Heart left ventricle (tissue), 16 donors: ENCODE data around the gene TTLL12. TPM values are rescaled to one million over a fixed set of nuclear protein-coding genes. Genes with fewer than 3 reads are reported as not detected.
A peak's percentile ranks its signal among the peaks of the same experiment; 100 is the strongest.

ENCODE experiments used
- ATAC-seq, 4 donors: fragments of 200-7000 bp; cut with Tn5 transposase; one replicate each; pipeline ENCODE4 v1.9.1; 2020 to 2022; ENCODE audit warnings: moderate library complexity in 4 of 4, mild to moderate bottlenecking in 3 of 4, moderate number of reproducible peaks in 1 of 4
- DNase-seq, 5 donors: peaks; one replicate each; pipeline ENCODE4 v3.0.0-alpha.2; 2020
- H3K27ac ChIP-seq, 12 donors: fragments of 200-600 bp; sonication (generic) in 4 of 12; one replicate each; pipeline versions ENCODE4 v1.5.0 to v1.8.0; 2016 to 2022; ENCODE audit warnings: mild to moderate bottlenecking in 2 of 12
- H3K27me3 ChIP-seq, 9 donors: fragments of 200-600 bp; sonication (generic) in 2 of 9; one replicate each; pipeline versions ENCODE4 v1.5.1 to v1.8.0; 2016 to 2022; ENCODE audit warnings: mild to moderate bottlenecking in 3 of 9
- H3K36me3 ChIP-seq, 9 donors: fragments of 200-600 bp; sonication (generic) in 2 of 9; one replicate each; pipeline versions ENCODE4 v1.5.0 to v1.8.0; 2018 to 2022; ENCODE audit warnings: mild to moderate bottlenecking in 2 of 9
- H3K4me1 ChIP-seq, 12 donors: fragments of 200-600 bp; sonication (generic) in 4 of 12; one replicate each; pipeline versions ENCODE4 v1.5.0 to v1.8.0; 2016 to 2022; ENCODE audit warnings: mild to moderate bottlenecking in 3 of 12
- H3K4me3 ChIP-seq, 12 donors: fragments of 200-600 bp; sonication (generic) in 4 of 12; one replicate each; pipeline versions ENCODE4 v1.5.0 to v1.8.0; 2017 to 2022; ENCODE audit warnings: mild to moderate bottlenecking in 9 of 12, moderate library complexity in 4 of 12
- H3K9me3 ChIP-seq, 12 donors: fragments of 200-600 bp; sonication (generic) in 4 of 12; one replicate each; pipeline versions ENCODE4 v1.5.0 to v1.8.0; 2016 to 2022; ENCODE audit warnings: mild to moderate bottlenecking in 1 of 12
- POLR2A ChIP-seq, 2 donors: fragments of 450-650 bp; IDR thresholded peaks; one replicate each; pipeline ENCODE4 v1.6.1; 2017; ENCODE audit warnings: antibody characterized with exemption in 2 of 2, mild to moderate bottlenecking in 2 of 2, moderate library complexity in 2 of 2
- WGBS, 4 donors: extraction: QIAGEN DNeasy Blood & Tissue Kit in 2 of 4; methylation state at CpG; one replicate each; pipeline versions ENCODE4 v1.1.5 to v1.1.7; 2013 to 2018; 5-methylcytosine and 5-hydroxymethylcytosine counted together
- intact Hi-C, 10 donors: fragments of 100-400 bp; cut with DNase I; formaldehyde crosslinking; loops; one replicate each; pipeline versions ENCODE4 v1.11.1 to v1.14.2; 2022
- polyA plus RNA-seq, 2 donors: library from polyadenylated mRNA; stranded (reverse); fragments of 200-250 nt; gene quantifications; one replicate each; pipeline ENCODE4 v1.2.3, GENCODE V29; 2013
- total RNA-seq, 9 donors: library from RNA; depleted of rRNA in 2 of 9; stranded (reverse); fragments of >200 nt in 2 of 9; fragmentation: NEBNext Ultra II Directional in 3 of 9; extraction: Animal tissue kit (Norgen Biotek cat#: 25700) in 3 of 9; gene quantifications; one replicate each; pipeline versions ENCODE4 v1.1.0 to v1.2.4, GENCODE V29; 2016 to 2023
- TF ChIP-seq, protein P1 (sequence below), 12 donors: fragments of 200-600 bp; sonication (generic) in 4 of 12; IDR thresholded peaks; one replicate each; pipeline versions ENCODE4 v1.5.0 to v1.8.0; 2018 to 2022; ENCODE audit warnings: antibody characterized with exemption in 12 of 12, mild to moderate bottlenecking in 5 of 12
- donor health status: ischemic (EF 13 %, LVEDD 7.1; RV severe dilation, severe dysfunction).
- donor health status: healthy with polysubstance abuse.
- donor health status: DM: no; HTN: yes; CAD: no.
- donor health status: DM: no; HTN: no; CAD: no.
- donor health status: ischemic (EF 25% LVEDD 6.9; RV normal size, moderate dysfunction).
- donor health status: ischemic (EF 25% LVEDD 5.7; RV mildly dilated, moderate dysfunction).
- donor health status: healthy.
- donor health status: DM: yes; HTN: yes; CAD: no.
- donor health status: ischemic (EF 35%, LVEDD 5.7; RV mildly dilated, moderate dysfunction).
- donor health status: nonischemic (EF 11% LVEDD 7.7; RV severe dilation, severe dysfunction).
- donor health status: DM: yes; HTN: yes; CAD: no.
- donor health status: PGD.
- donor health status: ischemic (EF 29% LVEDD 5.4; RV normal size, mild dysfunction).
- donor health status: nonischemic (EF 23%, LVEDD 6.1; RV moderate dilation, normal function).

Gene TTLL12
- total and polyA plus RNA-seq, 11 donors, result 8.0 to 29.0 (median 11.9) TPM

- H3K4me3 ChIP-seq, result no peak overlapping the region
- peaks cover 0 to 10% (median 0%) of the 10 kb centered on the region in 9 donors for H3K27me3 ChIP-seq
- no peak for TF ChIP-seq POLR2A (IDR thresholded peaks at IDR 0.05)
- TF ChIP-seq, protein P1, sequence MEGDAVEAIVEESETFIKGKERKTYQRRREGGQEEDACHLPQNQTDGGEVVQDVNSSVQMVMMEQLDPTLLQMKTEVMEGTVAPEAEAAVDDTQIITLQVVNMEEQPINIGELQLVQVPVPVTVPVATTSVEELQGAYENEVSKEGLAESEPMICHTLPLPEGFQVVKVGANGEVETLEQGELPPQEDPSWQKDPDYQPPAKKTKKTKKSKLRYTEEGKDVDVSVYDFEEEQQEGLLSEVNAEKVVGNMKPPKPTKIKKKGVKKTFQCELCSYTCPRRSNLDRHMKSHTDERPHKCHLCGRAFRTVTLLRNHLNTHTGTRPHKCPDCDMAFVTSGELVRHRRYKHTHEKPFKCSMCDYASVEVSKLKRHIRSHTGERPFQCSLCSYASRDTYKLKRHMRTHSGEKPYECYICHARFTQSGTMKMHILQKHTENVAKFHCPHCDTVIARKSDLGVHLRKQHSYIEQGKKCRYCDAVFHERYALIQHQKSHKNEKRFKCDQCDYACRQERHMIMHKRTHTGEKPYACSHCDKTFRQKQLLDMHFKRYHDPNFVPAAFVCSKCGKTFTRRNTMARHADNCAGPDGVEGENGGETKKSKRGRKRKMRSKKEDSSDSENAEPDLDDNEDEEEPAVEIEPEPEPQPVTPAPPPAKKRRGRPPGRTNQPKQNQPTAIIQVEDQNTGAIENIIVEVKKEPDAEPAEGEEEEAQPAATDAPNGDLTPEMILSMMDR (IDR thresholded peaks at IDR 0.05), result no peak
- H3K36me3 ChIP-seq, result no peaks in the 10 kb centered on the region
- 61 to 71% (median 65%) methylated on average over 5 to 6 of the region's 6 CpGs for WGBS, 4 donors
- DNase-seq, result no peak
- no peak overlapping the region for H3K27ac ChIP-seq
- H3K9me3 ChIP-seq, result no peaks in the 10 kb centered on the region
- H3K4me1 ChIP-seq, result peaks cover 0 to 37% (median 9%) of the 10 kb centered on the region in 12 donors
- intact Hi-C loops, result loop anchor here in 7 of 10 donors (5.0 to 10.0 kb wide), 6 partner anchors 39 to 591 kb away; partner anchors contain the start of gene SCUBE1 (in 2 of the 7)
- ATAC-seq, result no peak
Observed at GRCh38 chr22:43233529-43233928, 46.6 kb upstream of the TTLL12 start.

GRCh38 chr22:43232445-43232844 lies 45.5 kb upstream of the TTLL12 start:
- peaks cover 0 to 26% (median 6%) of the 10 kb centered on the region in 12 donors for H3K4me1 ChIP-seq
- H3K27ac ChIP-seq, result no peak overlapping the region
- H3K9me3 ChIP-seq, result no peaks in the 10 kb centered on the region
- WGBS, 4 donors, result 87 to 97% (median 92%) methylated on average over 8 of the region's 8 CpGs
- ATAC-seq (no peak), DNase-seq (no peak)
- TF ChIP-seq, protein P1 (IDR thresholded peaks at IDR 0.05), result no peak
- no peak for TF ChIP-seq POLR2A (IDR thresholded peaks at IDR 0.05)
- peaks cover 0 to 10% (median 0%) of the 10 kb centered on the region in 9 donors for H3K27me3 ChIP-seq
- H3K36me3 ChIP-seq, result no peaks in the 10 kb centered on the region
- intact Hi-C loops, result loop anchor here in 7 of 10 donors (5.0 to 10.0 kb wide), 6 partner anchors 40 to 592 kb away; partner anchors contain the start of gene SCUBE1 (in 2 of the 7)
- H3K4me3 ChIP-seq, result no peak overlapping the region

DNA sequence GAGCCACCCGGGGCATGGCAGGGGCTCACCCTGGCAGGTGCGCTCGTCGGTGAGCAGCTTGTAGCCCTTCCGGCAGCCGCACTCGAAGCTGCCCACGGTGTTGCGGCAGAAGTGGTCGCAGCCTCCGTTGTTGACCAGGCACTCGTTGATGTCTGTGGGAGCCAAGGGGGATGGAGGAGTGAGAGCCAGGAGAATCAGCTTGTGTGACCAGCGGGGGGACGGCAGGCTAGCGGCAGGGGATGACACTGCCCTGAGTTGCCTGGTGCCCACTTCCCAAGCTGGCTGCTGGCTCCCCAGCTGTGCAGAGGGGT lies 44.7 kb upstream of the TTLL12 start:
- no peak overlapping the region for H3K27ac ChIP-seq
- no peaks in the 10 kb centered on the region for H3K36me3 ChIP-seq
- no peak for ATAC-seq
- H3K9me3 ChIP-seq, result no peaks in the 10 kb centered on the region
- no peak overlapping the region for H3K4me3 ChIP-seq
- no peak for DNase-seq
- H3K4me1 ChIP-seq, result peaks cover 0 to 19% (median 2%) of the 10 kb centered on the region in 12 donors
- WGBS, 4 donors, result 64 to 76% (median 72%) methylated on average over 12 to 15 of the region's 15 CpGs
- H3K27me3 ChIP-seq, result peaks cover 0 to 10% (median 0%) of the 10 kb centered on the region in 9 donors
- TF ChIP-seq, protein P1 (IDR thresholded peaks at IDR 0.05), result no peak
- no peak for TF ChIP-seq POLR2A (IDR thresholded peaks at IDR 0.05)
- intact Hi-C loops, result loop anchor here (1.0 to 10.0 kb wide), 11 partner anchors 41 to 593 kb away; partner anchors contain the start of gene SCUBE1 (in 2 of the 10)

DNA sequence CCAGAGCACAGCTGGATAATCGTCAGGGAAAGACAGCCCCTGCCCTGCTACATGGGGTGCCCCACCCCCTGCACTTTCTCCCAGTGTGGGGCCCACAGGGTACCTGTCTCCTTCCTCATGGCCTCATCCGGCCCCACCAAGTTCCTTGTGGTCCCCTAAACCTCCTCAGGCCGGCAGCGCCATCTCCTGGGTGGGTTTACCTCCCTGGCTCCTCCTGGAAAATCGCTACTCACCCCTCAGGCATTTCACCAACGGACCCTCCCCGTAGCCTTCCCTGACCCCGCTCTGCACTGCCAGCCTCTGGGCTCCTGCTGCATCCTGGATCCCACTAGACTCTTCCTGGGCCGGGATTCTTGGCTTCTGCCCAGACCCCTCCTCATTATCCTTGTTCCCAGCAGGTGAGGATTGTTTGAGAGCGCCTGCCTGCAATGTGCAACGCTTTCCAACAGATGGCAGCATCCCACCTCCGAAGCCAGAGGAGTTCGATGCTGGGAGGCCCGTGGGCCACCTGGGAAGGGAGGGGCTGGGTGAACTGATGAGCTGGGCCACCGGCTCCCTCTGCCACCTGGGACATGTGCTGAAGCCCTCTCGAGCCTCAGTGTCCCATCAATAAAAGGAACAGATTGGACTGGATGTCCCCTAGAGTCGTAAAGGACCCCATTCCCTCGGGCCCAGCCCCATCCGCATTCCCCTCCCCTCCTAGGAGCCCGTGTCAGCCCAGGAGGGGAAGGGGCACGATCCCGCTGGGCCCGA lies 44.2 kb upstream of the TTLL12 start:
- intact Hi-C loops, result loop anchor here (1.0 to 10.0 kb wide), 11 partner anchors 41 to 594 kb away; partner anchors contain the start of gene SCUBE1 (in 2 of the 10)
- 13 to 19% (median 15%) methylated on average over 18 to 23 of the region's 23 CpGs for WGBS, 4 donors
- DNase-seq, result peak; percentile 43 to 78 (median 50)
- ATAC-seq, result peak in 3 of 4 donors; percentile 18 to 39 (median 29)
- Histone ChIP-seq H3K4me3 (no peak overlapping the region), H3K36me3 (no peaks in the 10 kb centered on the region), H3K4me1 (peaks cover 0 to 13% (median 1%) of the 10 kb centered on the region in 12 donors), H3K27ac (no peak overlapping the region), H3K9me3 (no peaks in the 10 kb centered on the region), H3K27me3 (peaks cover 0 to 10% (median 0%) of the 10 kb centered on the region in 9 donors)
- TF ChIP-seq, protein P1 (IDR thresholded peaks at IDR 0.05), result peak; percentile 80 to 95 (median 90)
- no peak for TF ChIP-seq POLR2A (IDR thresholded peaks at IDR 0.05)
